GM12872 (cell line): Measurements from ENCODE around the gene XPO6.

Experiments used
- CTCF ChIP-seq: IDR thresholded peaks from 3 replicates; pipeline ENCODE4 v1.5.1; 2011; ENCODE audit warnings: low read depth, mild to moderate bottlenecking, low read length, moderate library complexity; ENCODE audit not compliant: insufficient read depth

XPO6 gene

GRCh38 chr16:28149011-28149888, 62.5 kb downstream of the XPO6 start:
- TF ChIP-seq CTCF = no peak

GRCh38 chr16:28146536-28146935, 65.2 kb downstream of the XPO6 start:
- TF ChIP-seq CTCF = no peak

- no peak for TF ChIP-seq CTCF
These were observed 66.0 kb downstream of the XPO6 start for GRCh38 chr16:28145796-28146195.

- TF ChIP-seq CTCF = peak; percentile 51
These were observed 70.8 kb downstream of the XPO6 start for GRCh38 chr16:28140788-28141618.

GRCh38 chr16:28139530-28139929, 72.2 kb downstream of the XPO6 start:
- no peak for TF ChIP-seq CTCF

GRCh38 chr16:28136751-28137434, 74.9 kb downstream of the XPO6 start:
- no peak for TF ChIP-seq CTCF

- TF ChIP-seq CTCF = no peak
These were observed 78.1 kb downstream of the XPO6 start for GRCh38 chr16:28133666-28134065.
